DND-41 (cell line): Measurements from ENCODE around the gene DENND6B.

ENCODE experiments used
- ATAC-seq: fragments of 200-7000 bp; cut with Tn5 transposase; 3 replicates; pipeline ENCODE4 v1.9.1; 2021; ENCODE audit warnings: low read depth; ENCODE audit not compliant: insufficient read depth
- DNase-seq: peaks from one replicate; pipeline ENCODE4 v3.0.0-alpha.2; 2020
- H2AFZ ChIP-seq: 2 replicates; pipeline ENCODE4 v1.6.0; 2012; ENCODE audit warnings: low read depth, low read length
- H3K27ac ChIP-seq: 2 replicates; pipeline ENCODE4 v1.5.1; 2012; ENCODE audit warnings: low read length, inconsistent platforms
- H3K27me3 ChIP-seq: fragments of 200-600 bp; sonication (generic); 2 replicates; pipeline ENCODE4 v1.6.0; 2012; ENCODE audit warnings: low read length, mild to moderate bottlenecking, inconsistent platforms; ENCODE audit not compliant: insufficient read depth, poor library complexity
- H3K36me3 ChIP-seq: 2 replicates; pipeline ENCODE4 v1.5.1; 2012; ENCODE audit warnings: low read length, inconsistent platforms; ENCODE audit not compliant: insufficient read depth
- H3K4me1 ChIP-seq: 2 replicates; pipeline ENCODE4 v1.5.1; 2012; ENCODE audit warnings: mild to moderate bottlenecking, low read length; ENCODE audit not compliant: insufficient read depth
- H3K4me2 ChIP-seq: 2 replicates; pipeline ENCODE4 v1.6.0; 2012; ENCODE audit warnings: mild to moderate bottlenecking, moderate library complexity, low read length, inconsistent platforms; ENCODE audit not compliant: insufficient read depth
- H3K4me3 ChIP-seq, 2 experiments: fragments of 200-600 bp in 1 of 2; shearing (Covaris generic) in 1 of 2; 2 replicates each; pipeline ENCODE4 v1.5.1; 2012 to 2016; ENCODE audit warnings: inconsistent platforms in 2 of 2, low read length in 2 of 2, mild to moderate bottlenecking in 2 of 2, low read depth in 1 of 2, moderate library complexity in 1 of 2
- H3K79me2 ChIP-seq: 2 replicates; pipeline ENCODE4 v1.6.0; 2012; ENCODE audit warnings: low read length, inconsistent platforms; ENCODE audit not compliant: insufficient read depth
- H3K9ac ChIP-seq: 2 replicates; pipeline ENCODE4 v1.6.0; 2012; ENCODE audit warnings: low read depth, mild to moderate bottlenecking, inconsistent platforms, low read length, moderate library complexity
- H3K9me3 ChIP-seq: 2 replicates; pipeline ENCODE4 v1.5.1; 2012; ENCODE audit warnings: low read length, moderate library complexity, mild to moderate bottlenecking, inconsistent platforms; ENCODE audit not compliant: insufficient read depth, severe bottlenecking
- H4K20me1 ChIP-seq: 2 replicates; pipeline ENCODE4 v1.6.0; 2012; ENCODE audit warnings: low read length; ENCODE audit not compliant: insufficient read depth
- EZH2 ChIP-seq: IDR thresholded peaks from 3 replicates; pipeline ENCODE4 v1.6.1; 2012; ENCODE audit warnings: borderline replicate concordance, low read depth, mild to moderate bottlenecking, moderate library complexity, low read length, inconsistent platforms; ENCODE audit not compliant: severe bottlenecking
- TF ChIP-seq, protein P1 (sequence below): IDR thresholded peaks from 2 replicates; pipeline ENCODE4 v1.5.1; 2012; ENCODE audit warnings: borderline replicate concordance, low read length, moderate library complexity, mild to moderate bottlenecking; ENCODE audit not compliant: poor library complexity, severe bottlenecking; ENCODE audit errors: extremely low read depth

Gene DENND6B

GRCh38 chr22:50343541-50343935, 16.7 kb upstream of the DENND6B start:
- Histone ChIP-seq H4K20me1 (peaks cover 26% of the 10 kb centered on the region), H3K27ac (peak overlapping the region; percentile 83), H3K4me2 (peak overlapping the region; percentile 81), H3K27me3 (no peaks in the 10 kb centered on the region), H3K36me3 (peaks cover 20% of the 10 kb centered on the region), H3K4me1 (peaks cover 42% of the 10 kb centered on the region), H2AFZ (peak overlapping the region; percentile 76), H3K4me3 (peak overlapping the region; percentile 61 to 90; a peak in 3 of 4 replicates), H3K79me2 (peaks cover 32% of the 10 kb centered on the region), H3K9ac (peak overlapping the region; percentile 98), H3K9me3 (no peaks in the 10 kb centered on the region)
- TF ChIP-seq, protein P1, sequence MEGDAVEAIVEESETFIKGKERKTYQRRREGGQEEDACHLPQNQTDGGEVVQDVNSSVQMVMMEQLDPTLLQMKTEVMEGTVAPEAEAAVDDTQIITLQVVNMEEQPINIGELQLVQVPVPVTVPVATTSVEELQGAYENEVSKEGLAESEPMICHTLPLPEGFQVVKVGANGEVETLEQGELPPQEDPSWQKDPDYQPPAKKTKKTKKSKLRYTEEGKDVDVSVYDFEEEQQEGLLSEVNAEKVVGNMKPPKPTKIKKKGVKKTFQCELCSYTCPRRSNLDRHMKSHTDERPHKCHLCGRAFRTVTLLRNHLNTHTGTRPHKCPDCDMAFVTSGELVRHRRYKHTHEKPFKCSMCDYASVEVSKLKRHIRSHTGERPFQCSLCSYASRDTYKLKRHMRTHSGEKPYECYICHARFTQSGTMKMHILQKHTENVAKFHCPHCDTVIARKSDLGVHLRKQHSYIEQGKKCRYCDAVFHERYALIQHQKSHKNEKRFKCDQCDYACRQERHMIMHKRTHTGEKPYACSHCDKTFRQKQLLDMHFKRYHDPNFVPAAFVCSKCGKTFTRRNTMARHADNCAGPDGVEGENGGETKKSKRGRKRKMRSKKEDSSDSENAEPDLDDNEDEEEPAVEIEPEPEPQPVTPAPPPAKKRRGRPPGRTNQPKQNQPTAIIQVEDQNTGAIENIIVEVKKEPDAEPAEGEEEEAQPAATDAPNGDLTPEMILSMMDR: no peak
- no peak for TF ChIP-seq EZH2
- DNase-seq: no peak
- ATAC-seq: peak; percentile 10; the same call in 1 of the 3 replicates

- H3K4me3 ChIP-seq: peak within 1 kb of the TSS; percentile 61 to 90
- H3K9me3 ChIP-seq: no peaks in the 10 kb centered on the region
- ATAC-seq (peak; percentile 81), DNase-seq (peak; percentile 84)
- H3K27me3 ChIP-seq: no peaks in the 10 kb centered on the region
- peaks cover 16% of the 10 kb centered on the region for H3K36me3 ChIP-seq
- H3K27ac ChIP-seq: peak within 1 kb of the TSS; percentile 94
- H3K4me2 ChIP-seq: peak within 1 kb of the TSS; percentile 81
- H3K4me1 ChIP-seq: peaks cover 38% of the 10 kb centered on the region
- TF ChIP-seq EZH2: no peak
- TF ChIP-seq, protein P1: no peak
- peaks cover 19% of the 10 kb centered on the region for H4K20me1 ChIP-seq
- peak within 1 kb of the TSS; percentile 99 for H2AFZ ChIP-seq
- H3K79me2 ChIP-seq: peaks cover 26% of the 10 kb centered on the region
- H3K9ac ChIP-seq: peak within 1 kb of the TSS; percentile 98
Observed at GRCh38 chr22:50342651-50343540, 16.1 kb upstream of the DENND6B start, which contains the start of gene PPP6R2. TSS of gene PPP6R2 (plus strand) at chr22:50343327. CDS start at chr22:50393909, 50,582 bp downstream.

DNA sequence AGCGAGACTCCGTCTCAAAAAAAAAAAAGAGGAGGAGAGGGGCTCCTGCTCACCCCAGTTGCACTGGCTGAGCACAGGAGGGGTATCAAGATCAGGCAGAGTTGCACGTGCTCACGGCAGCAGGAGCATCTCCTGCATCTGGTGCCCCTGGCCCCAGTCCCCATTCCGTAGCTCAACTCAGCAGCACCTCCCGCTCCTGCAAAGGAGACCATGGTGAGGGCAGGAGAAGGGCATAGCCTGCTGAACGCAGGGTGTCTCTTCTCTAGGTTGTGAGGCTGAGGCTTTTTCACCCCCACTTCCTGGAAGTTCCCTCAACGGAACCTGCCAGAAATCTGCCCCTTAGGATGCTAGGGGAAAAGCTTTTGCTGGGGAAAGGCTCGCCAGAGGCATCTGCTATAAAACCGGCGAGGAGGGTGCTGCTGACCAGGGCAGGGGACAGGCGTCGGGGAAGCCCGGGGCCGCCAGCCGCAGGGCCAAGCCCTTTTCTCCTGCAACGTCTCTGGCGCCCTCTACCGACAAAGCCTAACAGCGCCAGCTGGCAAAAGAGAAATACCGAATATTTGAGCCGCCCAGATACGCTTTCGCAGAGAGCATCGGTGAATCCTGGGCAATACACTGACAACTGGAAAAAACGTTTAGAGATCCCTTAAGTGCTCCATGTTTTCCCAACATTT, 15.3 kb upstream of the DENND6B start:
- peak; percentile 74 for ATAC-seq

More for the DNA sequence above, 15.3 kb upstream of the DENND6B start:
- no peaks in the 10 kb centered on the region for H3K9me3 ChIP-seq
- H3K4me3 ChIP-seq: peak overlapping the region; percentile 61
- H3K4me2 ChIP-seq: peak overlapping the region; percentile 81
- DNase-seq: peak; percentile 88
- peaks cover 18% of the 10 kb centered on the region for H3K79me2 ChIP-seq
- peak overlapping the region; percentile 99 for H2AFZ ChIP-seq
- peak overlapping the region; percentile 98 for H3K9ac ChIP-seq
- H3K36me3 ChIP-seq: peaks cover 9% of the 10 kb centered on the region
- H3K27ac ChIP-seq: peak overlapping the region; percentile 94
- H3K27me3 ChIP-seq: no peaks in the 10 kb centered on the region
- peaks cover 31% of the 10 kb centered on the region for H3K4me1 ChIP-seq
- H4K20me1 ChIP-seq: peaks cover 12% of the 10 kb centered on the region
- TF ChIP-seq EZH2: no peak
- TF ChIP-seq, protein P1: peak; percentile 96
